IMR-90 (cell line): ENCODE measurements around the gene FOSB. TPM values are rescaled to one million over a fixed set of nuclear protein-coding genes. Genes with fewer than 3 reads are reported as not detected.

Experiments used
- ATAC-seq: fragments of 200-7000 bp; cut with Tn5 transposase; 2 replicates; pipeline ENCODE4 v1.9.1; 2020; ENCODE audit warnings: low read depth, mild to moderate bottlenecking, moderate library complexity
- BruUV-seq: library from RNA; stranded (reverse); fragments of 400-500 nt; replicated peaks from 2 replicates; lab custom pipeline; 2021; lab: Mats Ljungman, UMichigan
- CTCF ChIA-PET: fragments of 300-600 bp; formaldehyde crosslinking; extraction: SDS; loops from one replicate; lab custom pipeline; 2021; ENCODE audit warnings: antibody characterized with exemption; lab: Yijun Ruan, JAX
- POLR2A ChIA-PET: fragments of 300-600 bp; sonication (Branson Sonifier 250); formaldehyde crosslinking; loops from one replicate; lab custom pipeline; 2022; ENCODE audit warnings: antibody characterized with exemption; ENCODE audit not compliant: unreplicated experiment; lab: Charles Lee
- DNase-seq: peaks from one replicate; pipeline ENCODE4 v3.0.0; 2013
- H2AFZ ChIP-seq: replicated peaks from 2 replicates; pipeline ENCODE3; 2013; ENCODE audit warnings: low read length, mild to moderate bottlenecking; ENCODE audit not compliant: poor library complexity
- H2AK5ac ChIP-seq: 2 replicates; pipeline ENCODE4 v1.6.1; 2013; ENCODE audit warnings: low read depth, low read length, inconsistent platforms
- H2AK9ac ChIP-seq: replicated peaks from 2 replicates; pipeline ENCODE3; 2013; ENCODE audit warnings: mild to moderate bottlenecking, low read depth, low read length, moderate library complexity; ENCODE audit not compliant: poor library complexity
- H2BK120ac ChIP-seq: 2 replicates; pipeline ENCODE4 v1.6.1; 2013; ENCODE audit warnings: low read depth, low read length, inconsistent platforms
- H2BK15ac ChIP-seq: 3 replicates; pipeline ENCODE4 v1.6.1; 2013; ENCODE audit warnings: low read depth, low read length, inconsistent platforms
- H2BK20ac ChIP-seq: 2 replicates; pipeline ENCODE4 v1.6.1; 2013; ENCODE audit warnings: low read depth, mild to moderate bottlenecking, inconsistent platforms, low read length, moderate library complexity
- H2BK5ac ChIP-seq: 2 replicates; pipeline ENCODE4 v1.6.1; 2013; ENCODE audit warnings: mild to moderate bottlenecking, low read depth, low read length, inconsistent platforms; ENCODE audit not compliant: poor library complexity, severe bottlenecking
- H3K14ac ChIP-seq: replicated peaks from 2 replicates; pipeline ENCODE4 v1.6.1; 2013; ENCODE audit warnings: low read depth, low read length, inconsistent platforms
- H3K18ac ChIP-seq: 2 replicates; pipeline ENCODE4 v1.6.1; 2013; ENCODE audit warnings: low read depth, low read length, control low read depth
- H3K23ac ChIP-seq: 2 replicates; pipeline ENCODE4 v1.6.1; 2013; ENCODE audit warnings: low read depth, low read length, inconsistent platforms
- H3K27ac ChIP-seq: 2 replicates; pipeline ENCODE4 v1.5.1; 2013; ENCODE audit warnings: mild to moderate bottlenecking, control low read depth, low read length; ENCODE audit not compliant: insufficient read depth
- H3K27me3 ChIP-seq: 2 replicates; pipeline ENCODE4 v1.6.1; 2013; ENCODE audit warnings: low read length; ENCODE audit not compliant: control insufficient read depth, insufficient read depth
- H3K36me3 ChIP-seq: 2 replicates; pipeline ENCODE4 v1.6.1; 2013; ENCODE audit warnings: low read length, mixed read lengths; ENCODE audit not compliant: control insufficient read depth, insufficient read depth
- H3K4ac ChIP-seq: 2 replicates; pipeline ENCODE4 v1.6.1; 2013; ENCODE audit warnings: low read depth, low read length, inconsistent platforms
- H3K4me1 ChIP-seq: 2 replicates; pipeline ENCODE4 v1.6.1; 2013; ENCODE audit warnings: low read length, mixed read lengths; ENCODE audit not compliant: control insufficient read depth, insufficient read depth
- H3K4me2 ChIP-seq: 2 replicates; pipeline ENCODE4 v1.6.1; 2013; ENCODE audit warnings: low read depth, mild to moderate bottlenecking, control low read depth, low read length, moderate library complexity
- H3K4me3 ChIP-seq: 2 replicates; pipeline ENCODE4 v1.5.1; 2013; ENCODE audit warnings: low read depth, mild to moderate bottlenecking, control low read depth, low read length, moderate library complexity; ENCODE audit not compliant: insufficient read depth
- H3K56ac ChIP-seq: 2 replicates; pipeline ENCODE4 v1.6.1; 2013; ENCODE audit warnings: low read length, inconsistent platforms; ENCODE audit not compliant: insufficient read depth; ENCODE audit errors: extremely low read depth
- H3K79me1 ChIP-seq, 2 experiments: 2 replicates each; pipeline ENCODE4 v1.6.1; 2013; ENCODE audit warnings: low read length in 2 of 2, inconsistent platforms in 1 of 2, low read depth in 1 of 2
- H3K9ac ChIP-seq: 2 replicates; pipeline ENCODE4 v1.6.1; 2013; ENCODE audit warnings: low read depth, low read length, control low read depth
- H3K9me1 ChIP-seq: 2 replicates; pipeline ENCODE4 v1.6.1; 2013; ENCODE audit warnings: low read length, inconsistent platforms; ENCODE audit not compliant: insufficient read depth
- H3K9me3 ChIP-seq: 2 replicates; pipeline ENCODE4 v1.6.1; 2013; ENCODE audit warnings: low read length; ENCODE audit not compliant: control insufficient read depth, insufficient read depth
- H4K20me1 ChIP-seq: 2 replicates; pipeline ENCODE4 v1.6.1; 2013; ENCODE audit warnings: low read length, inconsistent platforms; ENCODE audit not compliant: insufficient read depth
- H4K5ac ChIP-seq: 2 replicates; pipeline ENCODE4 v1.6.1; 2013; ENCODE audit warnings: mild to moderate bottlenecking, low read depth, low read length, control low read depth
- H4K8ac ChIP-seq, 2 experiments: 2 replicates each; pipeline ENCODE4 v1.6.1; 2013; ENCODE audit warnings: low read depth in 2 of 2, low read length in 2 of 2, control low read depth in 1 of 2, inconsistent platforms in 1 of 2
- H4K91ac ChIP-seq: 2 replicates; pipeline ENCODE4 v1.6.1; 2013; ENCODE audit warnings: low read depth, low read length, inconsistent platforms; ENCODE audit not compliant: insufficient read depth
- BHLHE40 ChIP-seq: fragments of 150-350 bp; IDR thresholded peaks from 2 replicates; pipeline ENCODE4 v1.6.1; 2016; ENCODE audit warnings: mild to moderate bottlenecking, low read depth, low read length
- CEBPB ChIP-seq: IDR thresholded peaks from 2 replicates; pipeline ENCODE4 v1.6.1; 2012; ENCODE audit warnings: low read depth, low read length, improper control_type of control experiment
- CHD1 ChIP-seq: IDR thresholded peaks from 2 replicates; pipeline ENCODE4 v1.6.1; 2012; ENCODE audit warnings: low read depth, low read length, improper control_type of control experiment
- CTCF ChIP-seq: conservative IDR thresholded peaks from 2 replicates; pipeline ENCODE4 v1.5.1; 2012; ENCODE audit warnings: mild to moderate bottlenecking, low read depth, low read length, improper control_type of control experiment
- ELK1 ChIP-seq: fragments of 150-350 bp; IDR thresholded peaks from 2 replicates; pipeline ENCODE4 v1.6.1; 2016; ENCODE audit warnings: low read depth, mild to moderate bottlenecking, low read length, moderate library complexity, borderline replicate concordance
- FOS ChIP-seq: fragments of 150-350 bp; IDR thresholded peaks from 2 replicates; pipeline ENCODE4 v1.6.1; 2016; ENCODE audit warnings: low read depth, low read length
- MAFK ChIP-seq: IDR thresholded peaks from 2 replicates; pipeline ENCODE4 v1.6.1; 2012; ENCODE audit warnings: low read depth, low read length, improper control_type of control experiment
- MAZ ChIP-seq: IDR thresholded peaks from 2 replicates; pipeline ENCODE4 v1.6.1; 2012; ENCODE audit warnings: low read depth, mild to moderate bottlenecking, low read length, improper control_type of control experiment, moderate library complexity, borderline replicate concordance
- MXI1 ChIP-seq: IDR thresholded peaks from 2 replicates; pipeline ENCODE4 v1.6.1; 2012; ENCODE audit warnings: low read depth, mild to moderate bottlenecking, low read length, moderate library complexity, borderline replicate concordance
- NFE2L2 ChIP-seq: fragments of 150-350 bp; IDR thresholded peaks from 2 replicates; pipeline ENCODE4 v1.6.1; 2016; ENCODE audit warnings: low read depth, mild to moderate bottlenecking, low read length
- POLR2A ChIP-seq: IDR thresholded peaks from 2 replicates; pipeline ENCODE4 v1.6.1; 2012; ENCODE audit warnings: mild to moderate bottlenecking, low read depth, low read length
- RAD21 ChIP-seq: IDR thresholded peaks from 2 replicates; pipeline ENCODE4 v1.6.1; 2012; ENCODE audit warnings: low read length, improper control_type of control experiment
- RCOR1 ChIP-seq: IDR thresholded peaks from 2 replicates; pipeline ENCODE4 v1.6.1; 2012; ENCODE audit warnings: mild to moderate bottlenecking, low read length, improper control_type of control experiment; ENCODE audit not compliant: insufficient replicate concordance
- RFX5 ChIP-seq: IDR thresholded peaks from 2 replicates; pipeline ENCODE4 v1.8.0; 2012; ENCODE audit warnings: low read depth, mild to moderate bottlenecking, low read length, moderate library complexity
- SMC3 ChIP-seq: fragments of 150-350 bp; IDR thresholded peaks from 2 replicates; pipeline ENCODE4 v1.6.1; 2016; ENCODE audit warnings: low read depth, mild to moderate bottlenecking, antibody characterized with exemption, low read length, moderate library complexity
- WGBS, 2 experiments: methylation state at CpG; one replicate each; pipeline versions ENCODE4 v1.1.5 to v1.1.7; 2013; ENCODE audit warnings: missing lambda C conversion rate in 2 of 2; ENCODE audit not compliant: insufficient read length in 1 of 2; ENCODE audit errors: extremely low coverage in 2 of 2; 5-methylcytosine and 5-hydroxymethylcytosine counted together
- dilution Hi-C: fragments of 300-500 bp; cut with HindIII; formaldehyde crosslinking; loops from one replicate; pipeline ENCODE4 v1.14.3; 2018; ENCODE audit warnings: low sequenced_read_pairs; ENCODE audit not compliant: unreplicated experiment
- in situ Hi-C: fragments of 300-500 bp; cut with MboI; formaldehyde crosslinking; loops from 3 replicates; pipeline ENCODE4 v1.14.3; 2019; ENCODE audit warnings: low sequenced_read_pairs, inconsistent platforms, mixed read lengths
- intact Hi-C: fragments of 100-400 bp; cut with micrococcal nuclease; formaldehyde crosslinking; loops from 2 replicates; pipeline ENCODE4 v1.10.0; 2022
- polyA plus RNA-seq, 3 experiments: library from polyadenylated mRNA; depleted of rRNA; stranded (reverse); fragments of >200 nt; gene quantifications; 2 replicates each; pipeline ENCODE4 v1.2.3, GENCODE V29; 2012; ENCODE audit warnings: low replicate concordance in 1 of 3
- total RNA-seq: library from RNA; depleted of rRNA; stranded (reverse); fragments of >200 nt; gene quantifications from 2 replicates; pipeline ENCODE4 v1.2.3, GENCODE V29; 2012
- TF ChIP-seq, protein P1 (sequence below): fragments of 150-350 bp; IDR thresholded peaks from 2 replicates; pipeline ENCODE4 v1.6.1; 2017; ENCODE audit warnings: mild to moderate bottlenecking, antibody characterized with exemption, low read length, low read depth

The FOSB gene
- total and polyA plus RNA-seq, 2 of the 4 experiments (the other 2 are of a cell fraction): 11.1 to 15.6 TPM

- no peak overlapping the region for H3K4me2 ChIP-seq
- BruUV-seq: no TSS peak
- no peak overlapping the region for H2AK9ac ChIP-seq
- in situ Hi-C loops (no loop called here), dilution Hi-C loops (no loop called here), intact Hi-C loops (no loop called here)
- H3K9ac ChIP-seq: no peak overlapping the region
- H2BK15ac ChIP-seq: no peak overlapping the region
- no peak overlapping the region for H3K18ac ChIP-seq
- H4K91ac ChIP-seq: no peak overlapping the region
- H2AFZ ChIP-seq: no peak overlapping the region
- TF ChIP-seq RFX5: no peak
- TF ChIP-seq CTCF: no peak
- no peak for TF ChIP-seq POLR2A
- TF ChIP-seq, protein P1, sequence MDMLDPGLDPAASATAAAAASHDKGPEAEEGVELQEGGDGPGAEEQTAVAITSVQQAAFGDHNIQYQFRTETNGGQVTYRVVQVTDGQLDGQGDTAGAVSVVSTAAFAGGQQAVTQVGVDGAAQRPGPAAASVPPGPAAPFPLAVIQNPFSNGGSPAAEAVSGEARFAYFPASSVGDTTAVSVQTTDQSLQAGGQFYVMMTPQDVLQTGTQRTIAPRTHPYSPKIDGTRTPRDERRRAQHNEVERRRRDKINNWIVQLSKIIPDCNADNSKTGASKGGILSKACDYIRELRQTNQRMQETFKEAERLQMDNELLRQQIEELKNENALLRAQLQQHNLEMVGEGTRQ: no peak
- no peak for TF ChIP-seq MAZ
- no peak for TF ChIP-seq FOS
- TF ChIP-seq NFE2L2: no peak
- TF ChIP-seq SMC3: no peak
- no peak for TF ChIP-seq CHD1
- no peak for TF ChIP-seq MAFK
- TF ChIP-seq RCOR1: no peak
- TF ChIP-seq CEBPB: no peak
- no peak for TF ChIP-seq ELK1
- TF ChIP-seq BHLHE40: no peak
- no peak for TF ChIP-seq RAD21
- no peak for TF ChIP-seq MXI1
- H3K14ac ChIP-seq: no peak overlapping the region
- no CpG with 5 or more reads among the region's 3 CpGs for WGBS, 2 experiments
- H3K56ac ChIP-seq: no peak overlapping the region
- H3K27ac ChIP-seq: no peak overlapping the region
- no peaks in the 10 kb centered on the region for H3K9me1 ChIP-seq
- no peak for ATAC-seq
- H3K4me1 ChIP-seq: peaks cover 5% of the 10 kb centered on the region
- no peak overlapping the region for H2AK5ac ChIP-seq
- no peak overlapping the region for H4K5ac ChIP-seq
- peaks cover 0 to 5% of the 10 kb centered on the region in 2 experiments; a peak in 2 of 4 replicates for H3K79me1 ChIP-seq
- H4K8ac ChIP-seq: no peak overlapping the region
- H3K23ac ChIP-seq: no peak overlapping the region
- DNase-seq: no peak
- H3K27me3 ChIP-seq: no peaks in the 10 kb centered on the region
- POLR2A ChIA-PET: no interaction called here
- CTCF ChIA-PET: no interaction called here
- no peak overlapping the region for H2BK20ac ChIP-seq
- no peak overlapping the region for H3K4ac ChIP-seq
- H4K20me1 ChIP-seq: no peaks in the 10 kb centered on the region
- H3K36me3 ChIP-seq: no peaks in the 10 kb centered on the region
- no peak overlapping the region for H2BK120ac ChIP-seq
- no peaks in the 10 kb centered on the region for H3K9me3 ChIP-seq
- H2BK5ac ChIP-seq: no peak overlapping the region
- H3K4me3 ChIP-seq: no peak overlapping the region
Observed at GRCh38 chr19:45437328-45437727, 30.5 kb upstream of the FOSB start.
